NCI-H1092 (cell line): ENCODE measurements around the gene SLIT3.

ENCODE experiments used
- DNase-seq: peaks from one replicate; lab custom pipeline; 2025; lab: John Stamatoyannopoulos, UW

The SLIT3 gene

GRCh38 chr5:168992016-168992415 is 308.9 kb downstream of the SLIT3 start:
- no peak for DNase-seq

DNA sequence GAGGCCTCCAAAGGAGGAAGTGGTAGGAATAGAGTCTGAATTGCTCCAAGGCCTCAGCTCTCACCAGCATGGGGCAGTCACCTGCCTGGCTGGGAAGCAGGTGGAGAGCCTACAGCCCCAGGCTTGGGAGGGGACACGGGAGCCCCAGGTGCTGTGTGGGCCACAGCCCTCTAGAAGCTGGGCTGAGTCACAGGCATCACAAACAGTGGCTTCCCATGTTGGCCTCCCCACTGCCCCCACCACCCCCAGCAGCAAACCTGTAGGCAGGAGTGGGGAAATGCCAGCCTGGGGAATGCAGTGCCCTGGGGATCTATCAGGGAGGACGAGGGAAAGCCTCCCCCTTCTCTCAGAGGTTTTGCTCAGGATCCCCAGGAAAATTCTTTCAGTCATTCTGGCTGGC is 309.6 kb downstream of the SLIT3 start:
- DNase-seq: no peak

- DNase-seq: no peak
Observed at GRCh38 chr5:168990679-168991078, 310.3 kb downstream of the SLIT3 start.

GRCh38 chr5:168989731-168990505 is 311.0 kb downstream of the SLIT3 start:
- DNase-seq: no peak

GRCh38 chr5:168988699-168989098 is 312.2 kb downstream of the SLIT3 start:
- no peak for DNase-seq

GRCh38 chr5:168987543-168988300 is 313.2 kb downstream of the SLIT3 start:
- peak; percentile 36 for DNase-seq

- no peak for DNase-seq
Observed at GRCh38 chr5:168985454-168985853, 315.5 kb downstream of the SLIT3 start.

DNA sequence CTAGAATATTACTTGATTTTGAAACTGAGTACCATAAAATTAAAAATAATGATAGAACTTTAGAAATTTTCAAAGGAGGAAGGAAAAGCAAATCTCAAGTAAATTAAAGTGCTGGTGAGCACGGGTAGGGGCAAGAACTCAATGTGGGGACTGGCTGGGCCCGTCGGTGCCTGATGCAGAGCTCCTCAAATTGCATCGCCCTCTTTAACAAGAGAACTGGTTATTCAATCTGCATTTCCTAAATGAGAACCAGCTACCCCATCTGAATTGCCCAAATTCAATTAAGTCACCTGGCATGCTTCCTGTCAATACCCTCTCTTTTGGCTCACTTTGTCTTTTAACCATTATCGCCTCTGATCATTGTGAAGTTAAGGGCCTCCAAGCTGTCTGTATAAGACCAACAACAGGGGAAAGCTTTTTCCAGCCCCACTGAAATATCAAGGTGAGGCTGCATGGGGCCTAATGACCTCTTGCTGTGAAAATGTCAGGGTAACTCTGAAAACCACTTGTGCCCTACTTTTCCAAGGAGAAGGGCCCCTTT is 316.7 kb downstream of the SLIT3 start:
- peak; percentile 19 for DNase-seq

- no peak for DNase-seq
Observed at GRCh38 chr5:168979135-168979534, 321.8 kb downstream of the SLIT3 start.

DNA sequence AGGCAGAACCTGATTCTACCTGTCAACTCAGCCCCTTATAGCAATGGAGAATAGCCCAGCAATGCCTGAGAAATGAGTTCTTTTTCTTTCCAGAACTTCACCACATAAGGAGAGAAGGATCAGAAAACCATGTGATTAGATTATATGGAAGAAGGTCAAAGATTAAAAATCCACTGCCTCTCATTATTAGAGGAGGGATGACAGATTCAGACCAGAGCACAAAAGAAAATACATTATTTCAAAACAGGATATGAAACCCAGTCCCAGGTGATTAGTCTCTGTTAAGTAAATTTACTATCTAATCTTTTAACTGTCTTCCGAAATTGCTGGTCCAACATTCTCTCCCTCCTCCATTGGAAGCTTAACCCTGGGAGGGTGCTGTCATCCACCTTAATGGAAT is 322.4 kb downstream of the SLIT3 start:
- no peak for DNase-seq

DNA sequence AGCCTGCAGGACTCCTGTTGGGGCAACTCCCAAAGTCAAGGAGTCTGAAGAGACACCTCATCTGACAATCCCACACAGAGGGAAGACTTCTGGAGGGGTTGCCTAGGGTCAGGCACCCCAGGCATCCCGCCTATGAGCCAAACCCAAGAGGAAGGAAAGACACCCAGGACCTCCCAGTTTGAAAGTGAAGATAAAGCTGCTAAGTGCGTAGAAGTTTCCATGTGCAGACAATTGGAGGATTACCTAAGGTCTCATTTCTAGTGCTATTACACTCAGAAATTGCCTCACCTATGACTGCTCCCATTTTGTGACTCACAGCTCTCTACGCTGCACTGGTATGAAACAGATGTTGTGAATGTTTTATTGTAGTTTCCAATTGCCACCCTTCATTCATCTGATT is 322.9 kb downstream of the SLIT3 start:
- DNase-seq: no peak

DNA sequence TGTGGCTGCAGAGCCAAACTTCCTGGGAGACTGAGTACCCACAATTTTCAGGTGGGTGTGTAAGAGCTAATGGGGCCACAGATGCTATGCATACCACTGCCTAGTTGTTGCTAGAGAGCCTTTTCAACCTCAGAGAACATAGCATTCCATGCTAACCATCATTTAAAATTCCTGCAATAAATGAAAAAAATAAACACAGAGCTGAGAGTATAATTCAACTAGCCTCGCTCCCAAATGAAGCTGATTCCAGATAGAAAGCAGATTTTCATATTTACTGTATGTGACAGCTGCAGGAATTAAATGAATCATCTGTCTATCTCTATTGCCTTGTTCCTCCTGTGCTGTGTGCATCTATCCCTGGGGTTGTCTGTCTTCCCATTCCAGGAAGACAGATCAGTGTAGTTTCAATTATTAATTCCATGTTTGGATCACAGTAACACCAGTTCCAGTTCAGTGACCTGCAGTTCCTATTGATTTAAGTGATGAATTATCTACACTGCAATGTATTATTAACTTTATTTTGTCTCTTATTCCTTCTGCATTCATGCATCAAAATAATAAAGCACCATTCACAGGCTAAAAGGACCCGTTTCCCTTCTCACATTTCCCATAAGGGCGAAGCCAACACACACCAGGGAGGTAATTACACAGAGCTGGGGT is 324.5 kb downstream of the SLIT3 start:
- no peak for DNase-seq

GRCh38 chr5:168975331-168975730 is 325.6 kb downstream of the SLIT3 start:
- no peak for DNase-seq

DNA sequence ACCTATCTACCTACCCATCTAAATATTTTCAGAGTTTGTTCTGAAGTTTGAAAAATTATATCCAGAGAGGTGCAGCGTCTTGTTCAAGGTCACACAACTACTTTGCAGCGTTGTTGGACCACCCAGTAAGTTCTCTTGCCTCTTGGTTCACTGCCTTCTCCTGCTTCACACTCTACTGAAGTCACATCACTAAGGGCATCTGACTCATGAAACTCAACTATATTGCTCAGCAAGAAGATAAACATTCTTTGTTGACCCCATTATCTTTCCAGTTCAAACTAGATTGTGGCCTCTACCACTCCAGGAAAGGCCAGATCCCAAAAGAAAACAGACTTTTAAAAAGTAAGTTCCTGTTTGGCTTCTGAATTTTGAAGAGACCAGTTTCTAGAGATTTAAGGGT is 326.9 kb downstream of the SLIT3 start:
- no peak for DNase-seq

- DNase-seq: no peak
Observed at GRCh38 chr5:168972731-168973130, 328.2 kb downstream of the SLIT3 start.

DNA sequence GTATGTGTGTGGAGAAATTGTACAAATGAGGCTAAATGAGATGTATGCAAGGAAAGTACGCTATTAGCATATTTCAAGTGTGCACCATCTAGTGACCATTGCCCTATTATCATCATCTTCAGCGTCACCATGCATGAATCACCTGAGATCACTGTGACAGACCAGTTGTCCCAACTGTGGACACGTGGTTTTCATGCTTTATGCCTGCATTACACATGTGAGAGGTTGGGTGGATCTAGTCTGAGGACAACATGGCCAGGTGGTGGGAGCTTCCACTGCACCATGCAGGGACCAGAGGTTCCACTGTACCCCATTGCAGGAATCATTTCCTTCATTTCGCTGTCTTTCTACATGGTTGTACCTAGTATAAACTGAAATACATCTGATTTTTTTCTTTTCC is 329.8 kb downstream of the SLIT3 start:
- DNase-seq: no peak

GRCh38 chr5:168969326-168969886 is 331.5 kb downstream of the SLIT3 start:
- no peak for DNase-seq

GRCh38 chr5:168967882-168968620 is 332.9 kb downstream of the SLIT3 start:
- no peak for DNase-seq

- no peak for DNase-seq
Observed at GRCh38 chr5:168965638-168966037, 335.3 kb downstream of the SLIT3 start.

DNA sequence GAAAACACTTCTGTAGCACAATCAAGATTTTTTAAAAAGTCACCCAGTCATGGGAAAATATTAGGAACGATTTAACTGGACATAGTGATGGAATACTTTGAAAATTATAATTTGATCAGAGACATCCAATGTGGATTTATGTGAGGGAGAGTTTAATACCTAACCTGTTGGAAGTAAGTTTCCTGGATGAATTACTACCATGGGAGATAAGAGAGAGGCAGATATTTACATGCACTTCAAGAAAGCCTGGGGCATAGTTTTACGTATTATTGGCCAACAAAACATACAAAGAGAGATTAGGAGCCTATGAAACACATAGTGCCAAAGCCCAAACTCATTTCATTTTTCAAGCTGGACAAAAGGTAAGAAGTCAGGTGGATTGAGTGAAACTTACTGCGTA is 336.8 kb downstream of the SLIT3 start:
- DNase-seq: no peak

GRCh38 chr5:168962306-168962705 is 338.6 kb downstream of the SLIT3 start:
- DNase-seq: no peak

DNA sequence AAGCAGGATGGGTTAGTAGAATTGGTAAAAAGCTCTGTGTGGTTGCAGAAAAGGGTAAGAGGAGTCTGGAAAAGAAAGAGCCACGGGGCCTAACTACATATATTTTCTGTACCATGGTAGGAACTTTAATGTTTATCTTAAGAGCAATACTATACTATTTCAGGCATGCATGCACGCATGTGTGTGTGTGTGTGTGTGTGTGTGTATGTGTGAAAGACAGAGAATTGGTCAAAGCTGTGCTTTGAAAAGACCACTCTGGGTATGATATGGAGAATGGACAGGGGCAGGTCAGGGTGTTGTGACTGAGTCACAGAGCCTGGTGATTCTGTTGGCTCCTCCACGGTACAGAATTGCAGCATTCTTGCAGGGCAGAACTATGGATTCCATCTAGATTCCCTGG is 339.3 kb downstream of the SLIT3 start:
- DNase-seq: no peak
